Gastrocnemius medialis (tissue), 4 donors: Measurements from ENCODE around the gene IL12RB2. TPM values are rescaled to one million over a fixed set of nuclear protein-coding genes. Genes with fewer than 3 reads are reported as not detected.

Experiments
- ATAC-seq, 2 donors: fragments of 150-250 bp; one replicate each; pipeline ENCODE4 v1.9.1; 2016
- DNase-seq, 2 donors: peaks; one replicate each; pipeline ENCODE4 v3.0.0-alpha.2; 2019
- H3K27ac ChIP-seq, 4 donors: fragments of 200-600 bp; sonication (generic); 1 replicate in 1 of 4; 2 replicates in 3 of 4; pipeline ENCODE4 v1.5.1; 2016 to 2018; ENCODE audit warnings: mild to moderate bottlenecking in 2 of 4, moderate library complexity in 1 of 4
- H3K27me3 ChIP-seq, 3 donors: fragments of 200-600 bp; sonication (generic) in 2 of 3; 1 replicate in 1 of 3; 2 replicates in 2 of 3; pipeline versions ENCODE4 v1.5.1 to v1.6.0; 2016 to 2019; ENCODE audit warnings: mild to moderate bottlenecking in 1 of 3, moderate library complexity in 1 of 3
- H3K36me3 ChIP-seq, 2 donors: fragments of 200-600 bp; sonication (generic) in 1 of 2; one replicate each; pipeline ENCODE4 v1.5.1; 2017 to 2018
- H3K4me1 ChIP-seq, 2 donors: fragments of 200-600 bp; sonication (generic) in 1 of 2; one replicate each; pipeline ENCODE4 v1.5.1; 2016 to 2017; ENCODE audit warnings: mild to moderate bottlenecking in 2 of 2
- H3K4me3 ChIP-seq, 4 donors: fragments of 200-600 bp; sonication (generic) in 3 of 4; 1 replicate in 1 of 4; 2 replicates in 3 of 4; pipeline ENCODE4 v1.5.1; 2016 to 2019; ENCODE audit warnings: mild to moderate bottlenecking in 2 of 4
- H3K9me3 ChIP-seq, 3 donors: fragments of 200-600 bp; sonication (generic) in 2 of 3; 1 replicate in 1 of 3; 2 replicates in 2 of 3; pipeline ENCODE4 v1.5.1; 2016 to 2019
- POLR2A ChIP-seq, 2 donors: fragments of 450-650 bp; IDR thresholded peaks; one replicate each; pipeline ENCODE4 v1.6.1; 2017; ENCODE audit warnings: antibody characterized with exemption in 2 of 2, mild to moderate bottlenecking in 2 of 2, moderate library complexity in 2 of 2
- in situ Hi-C, 4 donors: fragments of 200-750 bp; cut with MboI; loops; one replicate each; pipeline versions ENCODE4 v1.15.0 to v1.8.0; 2017; ENCODE audit warnings: low sequenced_read_pairs in 4 of 4
- intact Hi-C: fragments of 100-400 bp; cut with DNase I; formaldehyde crosslinking; loops from one replicate; pipeline ENCODE4 v1.15.1; 2023; ENCODE audit warnings: low total_unique reads
- total RNA-seq, 4 donors: library from RNA; depleted of rRNA; stranded (reverse); fragments of >200 nt; gene quantifications; one replicate each; pipeline versions ENCODE4 v1.1.0 to v1.2.3, GENCODE V29; 2016
- TF ChIP-seq, protein P1 (sequence below), 5 experiments: fragments of 450-650 bp in 3 of 5; fragments of 200-600 bp in 2 of 5; sonication (generic) in 2 of 5; IDR thresholded peaks in 4 of 5; conservative IDR thresholded peaks in 1 of 5; 1 replicate in 4 of 5; 2 replicates in 1 of 5; pipeline ENCODE4 v1.5.1; 2016 to 2019; ENCODE audit warnings: antibody characterized with exemption in 5 of 5, mild to moderate bottlenecking in 3 of 5, moderate library complexity in 3 of 5

Gene IL12RB2
- total RNA-seq, 4 donors from 2014 or later: 3.2 to 14.0 (median 9.2) TPM

GRCh38 chr1:67436511-67437055, 128.9 kb downstream of the IL12RB2 start:
- H3K36me3 ChIP-seq: no peaks in the 10 kb centered on the region
- DNase-seq: no peak
- H3K27me3 ChIP-seq: no peaks in the 10 kb centered on the region
- H3K9me3 ChIP-seq: no peaks in the 10 kb centered on the region
- in situ Hi-C loops (no loop called here), intact Hi-C loops (loop anchor here (10.0 kb wide), 2 partner anchors 92 to 512 kb away; partner anchors contain the start of genes DNAI4 and MIER1)
- no peak for ATAC-seq
- TF ChIP-seq POLR2A (IDR thresholded peaks at IDR 0.05): no peak
- TF ChIP-seq, protein P1, sequence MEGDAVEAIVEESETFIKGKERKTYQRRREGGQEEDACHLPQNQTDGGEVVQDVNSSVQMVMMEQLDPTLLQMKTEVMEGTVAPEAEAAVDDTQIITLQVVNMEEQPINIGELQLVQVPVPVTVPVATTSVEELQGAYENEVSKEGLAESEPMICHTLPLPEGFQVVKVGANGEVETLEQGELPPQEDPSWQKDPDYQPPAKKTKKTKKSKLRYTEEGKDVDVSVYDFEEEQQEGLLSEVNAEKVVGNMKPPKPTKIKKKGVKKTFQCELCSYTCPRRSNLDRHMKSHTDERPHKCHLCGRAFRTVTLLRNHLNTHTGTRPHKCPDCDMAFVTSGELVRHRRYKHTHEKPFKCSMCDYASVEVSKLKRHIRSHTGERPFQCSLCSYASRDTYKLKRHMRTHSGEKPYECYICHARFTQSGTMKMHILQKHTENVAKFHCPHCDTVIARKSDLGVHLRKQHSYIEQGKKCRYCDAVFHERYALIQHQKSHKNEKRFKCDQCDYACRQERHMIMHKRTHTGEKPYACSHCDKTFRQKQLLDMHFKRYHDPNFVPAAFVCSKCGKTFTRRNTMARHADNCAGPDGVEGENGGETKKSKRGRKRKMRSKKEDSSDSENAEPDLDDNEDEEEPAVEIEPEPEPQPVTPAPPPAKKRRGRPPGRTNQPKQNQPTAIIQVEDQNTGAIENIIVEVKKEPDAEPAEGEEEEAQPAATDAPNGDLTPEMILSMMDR (IDR thresholded peaks at IDR 0.05 in 4 of 5, conservative IDR thresholded peaks at IDR 0.05 in 1 of 5): no peak
- no peak overlapping the region for H3K4me3 ChIP-seq
- no peak overlapping the region for H3K27ac ChIP-seq
- H3K4me1 ChIP-seq: peaks cover 46 to 55% of the 10 kb centered on the region in 2 donors

DNA sequence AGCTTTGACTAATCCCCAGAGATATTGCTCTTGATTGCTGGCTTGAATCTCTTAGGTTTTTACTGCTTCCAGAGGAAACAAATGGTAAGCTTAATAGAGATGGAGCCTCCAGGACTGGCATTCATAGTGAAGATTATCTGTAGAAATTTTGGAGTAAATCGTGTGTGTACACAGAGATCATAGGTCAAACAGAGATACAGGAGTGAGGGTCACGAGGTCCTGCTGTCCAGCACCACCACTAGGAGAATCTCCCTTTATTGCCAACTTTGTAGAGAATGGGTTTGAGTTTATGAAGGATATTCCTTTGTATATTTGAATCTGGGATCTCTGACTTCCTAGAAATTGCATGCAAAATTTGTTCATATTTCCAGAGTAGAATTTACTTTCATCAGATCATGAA, 130.3 kb downstream of the IL12RB2 start:
- intact Hi-C loops: loop anchor here (10.0 kb wide), 2 partner anchors 93 to 513 kb away; partner anchors contain the start of genes DNAI4 and MIER1

DNA sequence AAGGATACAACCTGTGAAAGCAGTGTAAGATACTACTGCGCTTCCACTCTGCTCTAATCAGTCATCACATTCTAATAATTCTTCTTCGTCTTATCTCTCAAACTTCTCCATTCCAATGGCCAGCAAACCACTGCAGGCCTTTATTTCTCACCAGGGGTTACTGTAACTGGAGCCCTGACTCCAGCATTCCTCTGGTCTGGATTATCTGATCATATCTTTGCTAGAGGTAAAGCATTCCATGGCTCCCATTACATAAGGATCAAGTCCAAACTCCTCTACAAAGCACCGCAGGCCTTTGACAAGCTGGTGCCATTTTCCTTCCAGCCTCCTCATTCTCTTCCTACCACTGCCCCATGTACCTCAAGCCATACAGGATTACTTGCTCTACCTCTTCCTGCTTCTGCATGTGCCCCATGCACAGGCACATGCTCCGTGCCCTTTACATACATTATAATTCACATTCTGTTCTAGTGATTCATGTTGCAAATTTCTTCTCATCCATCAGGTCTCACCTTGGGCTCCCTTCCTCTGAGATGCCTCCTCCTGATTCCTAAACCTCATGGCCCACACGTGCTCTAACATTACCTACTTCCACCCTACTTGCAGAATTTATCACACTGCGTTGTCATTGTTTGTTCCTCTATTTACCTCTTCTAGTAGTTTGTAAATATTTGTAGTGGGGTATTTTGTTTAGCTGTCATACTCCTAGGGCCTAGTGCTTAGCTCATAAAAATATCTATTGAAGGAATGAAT, 131.8 kb downstream of the IL12RB2 start:
- DNase-seq (no peak), ATAC-seq (no peak)
- intact Hi-C loops: loop anchor here (10.0 kb wide), 2 partner anchors 95 to 515 kb away; partner anchors contain the start of genes DNAI4 and MIER1
- Histone ChIP-seq H3K27ac (no peak overlapping the region), H3K4me1 (peaks cover 21 to 30% of the 10 kb centered on the region in 2 donors), H3K36me3 (no peaks in the 10 kb centered on the region), H3K4me3 (no peak overlapping the region), H3K9me3 (no peaks in the 10 kb centered on the region), H3K27me3 (no peaks in the 10 kb centered on the region)
- TF ChIP-seq, protein P1 (IDR thresholded peaks at IDR 0.05 in 4 of 5, conservative IDR thresholded peaks at IDR 0.05 in 1 of 5): no peak
- no peak for TF ChIP-seq POLR2A (IDR thresholded peaks at IDR 0.05)
- in situ Hi-C loops: no loop called here

More for the DNA sequence above, 130.3 kb downstream of the IL12RB2 start:
- ATAC-seq (no peak), DNase-seq (no peak)
- no peaks in the 10 kb centered on the region for H3K36me3 ChIP-seq
- TF ChIP-seq POLR2A (IDR thresholded peaks at IDR 0.05): no peak
- TF ChIP-seq, protein P1 (IDR thresholded peaks at IDR 0.05 in 4 of 5, conservative IDR thresholded peaks at IDR 0.05 in 1 of 5): no peak
- no peak overlapping the region for H3K27ac ChIP-seq
- H3K27me3 ChIP-seq: no peaks in the 10 kb centered on the region
- H3K4me3 ChIP-seq: no peak overlapping the region
- H3K4me1 ChIP-seq: peaks cover 35 to 44% of the 10 kb centered on the region in 2 donors
- no peaks in the 10 kb centered on the region for H3K9me3 ChIP-seq
- in situ Hi-C loops: no loop called here

GRCh38 chr1:67440339-67440738, 132.7 kb downstream of the IL12RB2 start:
- Histone ChIP-seq H3K4me1 (peaks cover 21 to 30% of the 10 kb centered on the region in 2 donors), H3K4me3 (no peak overlapping the region), H3K9me3 (no peaks in the 10 kb centered on the region), H3K36me3 (no peaks in the 10 kb centered on the region), H3K27me3 (no peaks in the 10 kb centered on the region), H3K27ac (no peak overlapping the region)
- in situ Hi-C loops (no loop called here), intact Hi-C loops (no loop called here)
- no peak for TF ChIP-seq POLR2A (IDR thresholded peaks at IDR 0.05)
- TF ChIP-seq, protein P1 (IDR thresholded peaks at IDR 0.05 in 4 of 5, conservative IDR thresholded peaks at IDR 0.05 in 1 of 5): no peak
- ATAC-seq (no peak), DNase-seq (no peak)
